HL-60 (cell line): ENCODE measurements around the gene DTL.

Source experiments
- DNase-seq, 2 experiments: peaks; one replicate each; pipeline ENCODE4 v3.0.0-alpha.2; 2010 to 2020; ENCODE audit warnings: low read depth in 1 of 2, low spot score in 1 of 2
- H3K27ac ChIP-seq: fragments of 250-450 bp; sonication (Bioruptor Pico); replicated peaks from 2 replicates; pipeline ENCODE4 v1.5.1; 2020; ENCODE audit warnings: mild to moderate bottlenecking, moderate library complexity
- H3K27me3 ChIP-seq: fragments of 250-450 bp; sonication (Bioruptor Pico); 2 replicates; pipeline ENCODE4 v1.5.1; 2021; ENCODE audit warnings: mild to moderate bottlenecking, moderate library complexity; ENCODE audit not compliant: insufficient read depth, poor library complexity, severe bottlenecking
- H3K4me3 ChIP-seq: replicated peaks from 2 replicates; pipeline ENCODE4 v1.5.1; 2011; ENCODE audit warnings: mild to moderate bottlenecking, control low read depth, low read length; ENCODE audit not compliant: insufficient read depth
- CTCF ChIP-seq: IDR thresholded peaks from one replicate; pipeline ENCODE4 v1.5.1; 2011; ENCODE audit warnings: low read length, control low read depth, inconsistent platforms; ENCODE audit not compliant: insufficient read depth
- GABPA ChIP-seq: IDR thresholded peaks from 2 replicates; pipeline ENCODE4 v1.6.1; 2012; ENCODE audit warnings: low read depth
- POLR2AphosphoS5 ChIP-seq: IDR thresholded peaks from 2 replicates; pipeline ENCODE4 v1.6.1; 2012; ENCODE audit warnings: low read depth
- REST ChIP-seq: IDR thresholded peaks from 2 replicates; pipeline ENCODE4 v1.6.1; 2012; ENCODE audit warnings: low read depth; ENCODE audit not compliant: insufficient replicate concordance
- SPI1 ChIP-seq: IDR thresholded peaks from 2 replicates; pipeline ENCODE4 v1.6.1; 2012; ENCODE audit warnings: low read depth, mild to moderate bottlenecking, borderline replicate concordance

DTL gene

GRCh38 chr1:212070720-212071302, 35.3 kb downstream of the DTL start:
- no peak for TF ChIP-seq REST
- TF ChIP-seq CTCF, result peak; percentile 19
- no peak overlapping the region for H3K27ac ChIP-seq
- no peak overlapping the region for H3K4me3 ChIP-seq
- H3K27me3 ChIP-seq, result no peaks in the 10 kb centered on the region
- DNase-seq, result peak in 1 of 2 experiments; percentile 5

GRCh38 chr1:212072047-212072446, 36.5 kb downstream of the DTL start:
- no peak for DNase-seq
- no peak overlapping the region for H3K27ac ChIP-seq
- H3K27me3 ChIP-seq, result no peaks in the 10 kb centered on the region
- H3K4me3 ChIP-seq, result no peak overlapping the region
- TF ChIP-seq SPI1, result no peak
- no peak for TF ChIP-seq REST
- no peak for TF ChIP-seq CTCF
- TF ChIP-seq GABPA, result no peak
- TF ChIP-seq POLR2AphosphoS5, result no peak

GRCh38 chr1:212073490-212073889, 37.9 kb downstream of the DTL start:
- Histone ChIP-seq H3K27ac (no peak overlapping the region), H3K4me3 (no peak overlapping the region), H3K27me3 (no peaks in the 10 kb centered on the region)
- no peak for DNase-seq
- TF ChIP-seq GABPA, result no peak
- TF ChIP-seq CTCF, result no peak
- no peak for TF ChIP-seq SPI1
- TF ChIP-seq POLR2AphosphoS5, result no peak
- TF ChIP-seq REST, result no peak
